ENCODE measurements around the gene FGF5. TPM values are rescaled to one million over a fixed set of nuclear protein-coding genes. Genes with fewer than 3 reads are reported as not detected.
A peak's percentile ranks its signal among the peaks of the same experiment; 100 is the strongest.

The FGF5 gene
- total and polyA plus RNA-seq, 10 of the 15 experiments (the other 5 are each of a cell fraction or from before 2014, with no cell fraction given), result 0.87 to 7.4 (median 1.6) TPM

DNA sequence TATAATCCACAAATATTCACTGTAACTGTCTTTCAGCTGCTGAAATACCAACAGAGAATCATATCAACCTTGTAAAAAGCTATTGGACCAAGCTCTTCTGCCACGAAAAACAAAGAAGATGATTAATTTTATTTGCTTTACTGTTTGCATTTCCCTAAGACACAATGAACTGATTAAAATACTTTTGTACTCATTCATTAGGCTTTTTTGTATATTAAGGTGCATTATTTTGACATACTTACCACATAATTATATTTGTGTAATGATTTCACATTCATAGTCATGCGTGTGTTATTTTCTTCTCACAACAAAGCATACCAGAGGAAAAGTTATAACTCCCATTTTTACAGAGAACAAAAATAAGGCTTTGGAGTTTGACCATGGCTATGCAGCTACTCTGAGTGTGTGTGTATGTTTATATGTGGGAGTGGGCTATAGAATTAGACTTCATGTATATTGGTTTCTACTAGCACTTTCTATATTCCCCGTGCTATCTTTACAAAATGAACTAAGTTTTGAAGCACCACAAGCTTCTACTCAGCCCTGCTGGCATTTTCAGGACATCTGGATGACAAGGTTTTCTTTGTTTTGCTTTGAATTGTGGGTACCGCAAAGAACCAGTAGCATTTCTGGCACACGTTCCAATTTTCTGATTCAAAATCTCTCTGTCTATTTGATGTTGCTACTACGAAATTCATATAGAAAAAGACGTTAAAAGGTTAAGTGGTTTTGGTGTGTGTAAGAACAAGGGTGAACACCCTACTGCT, 11.0 kb upstream of the FGF5 start:
- FAIRE-seq, result peak; percentile 23
- POLR2A ChIA-PET, result no interaction called here

More for the DNA sequence above, 11.0 kb upstream of the FGF5 start:
- Histone ChIP-seq H3K27me3 (replicated peaks in 1 of 2; ENCODE audit: control insufficient read depth in 2 of 2, insufficient read depth in 2 of 2, low read length in 1 of 2) (no peaks in the 10 kb centered on the region), H2AFZ (ENCODE audit: control insufficient read depth, low read depth, low read length) (no peak overlapping the region), H3K4me2 (ENCODE audit: control insufficient read depth, insufficient read depth) (no peak overlapping the region), H3K36me3 (ENCODE audit: control insufficient read depth in 2 of 2, insufficient read depth in 2 of 2, low read length in 1 of 2) (no peaks in the 10 kb centered on the region), H3K27ac (ENCODE audit: control insufficient read depth, insufficient read depth) (no peak overlapping the region), H3K4me1 (ENCODE audit: control insufficient read depth, insufficient read depth, low read length) (peaks cover 4% of the 10 kb centered on the region; the same call in 1 of the 2 replicates), H4K20me1 (ENCODE audit: control insufficient read depth, insufficient read depth) (no peaks in the 10 kb centered on the region), H3K79me2 (ENCODE audit: control insufficient read depth, insufficient read depth, low read length) (no peaks in the 10 kb centered on the region), H3K9ac (ENCODE audit: control insufficient read depth, insufficient read depth, low read length) (no peak overlapping the region), H3K4me3 (no peak overlapping the region), H3K9me3 (replicated peaks; ENCODE audit: control insufficient read depth, insufficient read depth, low read length) (no peaks in the 10 kb centered on the region)
- no peak for TF ChIP-seq SUPT20H (IDR thresholded peaks at IDR 0.05; ENCODE audit: borderline replicate concordance, control insufficient read depth, low read depth, low read length)
- TF ChIP-seq, protein P1, sequence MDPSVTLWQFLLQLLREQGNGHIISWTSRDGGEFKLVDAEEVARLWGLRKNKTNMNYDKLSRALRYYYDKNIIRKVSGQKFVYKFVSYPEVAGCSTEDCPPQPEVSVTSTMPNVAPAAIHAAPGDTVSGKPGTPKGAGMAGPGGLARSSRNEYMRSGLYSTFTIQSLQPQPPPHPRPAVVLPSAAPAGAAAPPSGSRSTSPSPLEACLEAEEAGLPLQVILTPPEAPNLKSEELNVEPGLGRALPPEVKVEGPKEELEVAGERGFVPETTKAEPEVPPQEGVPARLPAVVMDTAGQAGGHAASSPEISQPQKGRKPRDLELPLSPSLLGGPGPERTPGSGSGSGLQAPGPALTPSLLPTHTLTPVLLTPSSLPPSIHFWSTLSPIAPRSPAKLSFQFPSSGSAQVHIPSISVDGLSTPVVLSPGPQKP (IDR thresholded peaks at IDR 0.05; ENCODE audit: low read depth, low read length), result no peak
- TF ChIP-seq, protein P2, sequence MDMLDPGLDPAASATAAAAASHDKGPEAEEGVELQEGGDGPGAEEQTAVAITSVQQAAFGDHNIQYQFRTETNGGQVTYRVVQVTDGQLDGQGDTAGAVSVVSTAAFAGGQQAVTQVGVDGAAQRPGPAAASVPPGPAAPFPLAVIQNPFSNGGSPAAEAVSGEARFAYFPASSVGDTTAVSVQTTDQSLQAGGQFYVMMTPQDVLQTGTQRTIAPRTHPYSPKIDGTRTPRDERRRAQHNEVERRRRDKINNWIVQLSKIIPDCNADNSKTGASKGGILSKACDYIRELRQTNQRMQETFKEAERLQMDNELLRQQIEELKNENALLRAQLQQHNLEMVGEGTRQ (IDR thresholded peaks at IDR 0.05; ENCODE audit: borderline replicate concordance, low read depth, low read length), result no peak
- TF ChIP-seq GABPA (IDR thresholded peaks at IDR 0.05; ENCODE audit: low read depth), result no peak
- no peak for TF ChIP-seq ZBED1 (IDR thresholded peaks at IDR 0.05; ENCODE audit: borderline replicate concordance)
- TF ChIP-seq, protein P3, sequence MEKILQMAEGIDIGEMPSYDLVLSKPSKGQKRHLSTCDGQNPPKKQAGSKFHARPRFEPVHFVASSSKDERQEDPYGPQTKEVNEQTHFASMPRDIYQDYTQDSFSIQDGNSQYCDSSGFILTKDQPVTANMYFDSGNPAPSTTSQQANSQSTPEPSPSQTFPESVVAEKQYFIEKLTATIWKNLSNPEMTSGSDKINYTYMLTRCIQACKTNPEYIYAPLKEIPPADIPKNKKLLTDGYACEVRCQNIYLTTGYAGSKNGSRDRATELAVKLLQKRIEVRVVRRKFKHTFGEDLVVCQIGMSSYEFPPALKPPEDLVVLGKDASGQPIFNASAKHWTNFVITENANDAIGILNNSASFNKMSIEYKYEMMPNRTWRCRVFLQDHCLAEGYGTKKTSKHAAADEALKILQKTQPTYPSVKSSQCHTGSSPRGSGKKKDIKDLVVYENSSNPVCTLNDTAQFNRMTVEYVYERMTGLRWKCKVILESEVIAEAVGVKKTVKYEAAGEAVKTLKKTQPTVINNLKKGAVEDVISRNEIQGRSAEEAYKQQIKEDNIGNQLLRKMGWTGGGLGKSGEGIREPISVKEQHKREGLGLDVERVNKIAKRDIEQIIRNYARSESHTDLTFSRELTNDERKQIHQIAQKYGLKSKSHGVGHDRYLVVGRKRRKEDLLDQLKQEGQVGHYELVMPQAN (conservative IDR thresholded peaks at IDR 0.05), result no peak
- no peak for TF ChIP-seq ZZZ3 (IDR thresholded peaks at IDR 0.05; ENCODE audit: control insufficient read depth, insufficient read length, low read depth)
- no peak for TF ChIP-seq NFYA (IDR thresholded peaks at IDR 0.05; ENCODE audit: borderline replicate concordance, low read depth, low read length)
- no peak for TF ChIP-seq TCF3 (IDR thresholded peaks at IDR 0.05; ENCODE audit: borderline replicate concordance, insufficient read depth, low read depth, low read length)
- no peak for TF ChIP-seq SUZ12 (IDR thresholded peaks at IDR 0.05; ENCODE audit: unreplicated experiment)
- no peak for TF ChIP-seq CREM (IDR thresholded peaks at IDR 0.05; ENCODE audit: low read depth)
- TF ChIP-seq ZNF274 (IDR thresholded peaks at IDR 0.05; ENCODE audit: insufficient read depth, insufficient read length), result no peak
- TF ChIP-seq, protein P4, sequence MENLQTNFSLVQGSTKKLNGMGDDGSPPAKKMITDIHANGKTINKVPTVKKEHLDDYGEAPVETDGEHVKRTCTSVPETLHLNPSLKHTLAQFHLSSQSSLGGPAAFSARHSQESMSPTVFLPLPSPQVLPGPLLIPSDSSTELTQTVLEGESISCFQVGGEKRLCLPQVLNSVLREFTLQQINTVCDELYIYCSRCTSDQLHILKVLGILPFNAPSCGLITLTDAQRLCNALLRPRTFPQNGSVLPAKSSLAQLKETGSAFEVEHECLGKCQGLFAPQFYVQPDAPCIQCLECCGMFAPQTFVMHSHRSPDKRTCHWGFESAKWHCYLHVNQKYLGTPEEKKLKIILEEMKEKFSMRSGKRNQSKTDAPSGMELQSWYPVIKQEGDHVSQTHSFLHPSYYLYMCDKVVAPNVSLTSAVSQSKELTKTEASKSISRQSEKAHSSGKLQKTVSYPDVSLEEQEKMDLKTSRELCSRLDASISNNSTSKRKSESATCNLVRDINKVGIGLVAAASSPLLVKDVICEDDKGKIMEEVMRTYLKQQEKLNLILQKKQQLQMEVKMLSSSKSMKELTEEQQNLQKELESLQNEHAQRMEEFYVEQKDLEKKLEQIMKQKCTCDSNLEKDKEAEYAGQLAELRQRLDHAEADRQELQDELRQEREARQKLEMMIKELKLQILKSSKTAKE (IDR thresholded peaks at IDR 0.05; ENCODE audit: low read depth, poor library complexity, severe bottlenecking), result no peak
- TF ChIP-seq YY1 (IDR thresholded peaks at IDR 0.05; ENCODE audit: low read depth, low read length), result no peak
- ChIA-PET RAD21 (ENCODE audit: unreplicated experiment) (no interaction called here), SMC1A (ENCODE audit: uncharacterized antibody, unreplicated experiment) (interaction anchor here (1.6 to 2.4 kb wide), 4 partner anchors 10 to 34 kb away, joined by 4 to 10 read pairs (median 7); no protein-coding TSS in a partner anchor), CTCF (interaction anchor here (0.6 to 1.0 kb wide), 3 partner anchors 18 to 220 kb away, joined by 3 read pairs; no protein-coding TSS in a partner anchor)
- WGBS (ENCODE audit: insufficient coverage, insufficient replicate concordance, low lambda C conversion rate, missing lambda C conversion rate), result 52% methylated on average over 7 of the region's 7 CpGs
- no peak for DNase-seq (ENCODE audit: low read depth, low spot score)
- intact Hi-C loops (cut with micrococcal nuclease; ENCODE audit: unreplicated experiment) (no loop called here), in situ Hi-C loops (cut with MboI) (no loop called here)
- no peak for ATAC-seq
- BruUV-seq (replicated peaks), result no TSS peak
